Mucosa of stomach (tissue), 1 donor: Measurements from ENCODE around the gene KCNH5.

Experiments used
- H3K27me3 ChIP-seq: one replicate; pipeline ENCODE4 v1.7.0; 2013; ENCODE audit warnings: mild to moderate bottlenecking, low read length; ENCODE audit not compliant: control insufficient read depth, insufficient read depth
- H3K36me3 ChIP-seq: one replicate; pipeline ENCODE4 v1.7.0; 2013; ENCODE audit warnings: low read length; ENCODE audit not compliant: control insufficient read depth, insufficient read depth
- H3K4me1 ChIP-seq: one replicate; pipeline ENCODE4 v1.7.0; 2013; ENCODE audit warnings: mild to moderate bottlenecking, low read length; ENCODE audit not compliant: control insufficient read depth, insufficient read depth
- H3K4me3 ChIP-seq: one replicate; pipeline ENCODE4 v1.7.0; 2013; ENCODE audit warnings: low read length
- H3K9ac ChIP-seq: one replicate; pipeline ENCODE4 v1.7.0; 2013; ENCODE audit warnings: mild to moderate bottlenecking, low read length, moderate library complexity
- H3K9me3 ChIP-seq: one replicate; pipeline ENCODE4 v1.7.0; 2013; ENCODE audit warnings: mild to moderate bottlenecking, low read length, moderate library complexity; ENCODE audit not compliant: control insufficient read depth
- donor health status: Pancreatic carcinoma.

KCNH5 gene

GRCh38 chr14:62722406-62722805, 322.9 kb downstream of the KCNH5 start:
- no peaks in the 10 kb centered on the region for H3K27me3 ChIP-seq
- H3K36me3 ChIP-seq, result no peaks in the 10 kb centered on the region
- no peaks in the 10 kb centered on the region for H3K4me1 ChIP-seq
- H3K9me3 ChIP-seq, result no peaks in the 10 kb centered on the region
- H3K9ac ChIP-seq, result no peak overlapping the region
- H3K4me3 ChIP-seq, result no peak overlapping the region

DNA sequence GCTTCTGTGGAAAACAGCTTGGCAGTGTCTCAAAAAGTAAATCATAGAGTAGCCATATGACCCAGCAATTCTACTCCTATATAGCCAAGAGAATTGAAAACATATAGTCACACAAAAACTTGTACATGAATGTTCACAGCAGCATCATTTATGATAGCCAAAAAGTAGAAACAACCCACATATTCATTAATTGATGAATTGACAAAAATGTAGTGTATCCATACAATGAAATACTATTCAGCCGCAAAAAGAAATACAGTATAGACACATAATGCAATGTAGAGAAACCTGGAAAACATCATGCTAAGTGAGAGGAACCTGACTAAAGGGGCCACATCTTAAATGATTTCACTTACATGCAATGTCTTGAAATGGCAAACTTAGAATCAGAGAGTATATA, 326.6 kb downstream of the KCNH5 start:
- Histone ChIP-seq H3K36me3 (no peaks in the 10 kb centered on the region), H3K27me3 (no peaks in the 10 kb centered on the region), H3K9me3 (no peaks in the 10 kb centered on the region), H3K4me1 (no peaks in the 10 kb centered on the region), H3K9ac (no peak overlapping the region), H3K4me3 (no peak overlapping the region)

DNA sequence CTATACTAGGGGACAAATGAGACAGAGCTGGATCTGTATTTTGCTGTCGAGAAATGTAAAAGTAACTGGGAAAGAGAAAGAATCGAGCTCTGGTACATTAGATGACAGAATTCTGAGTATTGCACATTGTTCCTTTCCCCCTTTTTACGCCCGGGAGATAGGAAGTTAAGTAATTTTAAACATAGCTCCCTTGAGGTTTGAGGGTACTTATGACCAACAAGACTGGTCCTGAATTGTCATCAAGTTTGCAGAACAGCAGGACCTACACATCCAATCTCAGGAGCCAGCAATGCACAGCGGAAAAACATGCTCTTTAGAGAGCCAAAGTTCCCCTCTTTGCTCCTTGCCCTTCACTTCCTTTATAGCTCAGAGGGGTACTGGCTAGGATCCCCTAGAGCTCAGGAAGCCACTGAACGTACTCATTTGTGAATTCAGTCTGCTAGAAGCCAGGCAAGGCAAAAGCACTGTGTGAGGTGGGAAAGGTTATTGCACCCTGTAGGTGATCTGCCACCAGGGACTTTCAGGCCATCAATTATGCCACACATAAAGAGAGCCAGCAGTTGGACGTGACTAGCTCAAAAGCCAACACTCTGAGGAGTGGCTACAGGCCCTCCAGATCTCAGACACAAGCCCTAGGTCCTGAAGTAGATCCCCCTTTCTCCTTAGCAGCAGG, 333.8 kb downstream of the KCNH5 start:
- H3K27me3 ChIP-seq, result no peaks in the 10 kb centered on the region
- H3K36me3 ChIP-seq, result no peaks in the 10 kb centered on the region
- H3K4me3 ChIP-seq, result no peak overlapping the region
- H3K4me1 ChIP-seq, result no peaks in the 10 kb centered on the region
- H3K9me3 ChIP-seq, result no peaks in the 10 kb centered on the region
- H3K9ac ChIP-seq, result no peak overlapping the region

DNA sequence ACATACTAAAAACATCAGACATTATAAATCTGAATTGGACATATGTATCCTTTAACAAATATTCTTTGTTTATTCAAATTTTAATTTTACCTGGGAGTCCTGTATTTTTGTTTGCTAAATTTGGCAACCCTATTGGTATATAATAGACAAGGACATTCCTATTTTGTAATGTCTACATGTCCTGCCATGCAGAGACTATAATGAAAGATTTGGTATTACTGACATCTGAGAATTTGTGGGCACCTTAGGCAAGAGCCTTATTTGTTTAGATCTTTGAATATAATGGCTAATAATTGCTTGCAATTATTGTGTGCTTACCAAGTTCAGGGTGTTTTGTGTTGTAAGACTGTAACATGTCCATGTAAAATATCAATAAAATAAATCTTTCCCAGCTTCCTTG, 334.4 kb downstream of the KCNH5 start:
- H3K36me3 ChIP-seq, result no peaks in the 10 kb centered on the region
- no peaks in the 10 kb centered on the region for H3K4me1 ChIP-seq
- H3K4me3 ChIP-seq, result no peak overlapping the region
- H3K9ac ChIP-seq, result no peak overlapping the region
- no peaks in the 10 kb centered on the region for H3K27me3 ChIP-seq
- H3K9me3 ChIP-seq, result no peaks in the 10 kb centered on the region

DNA sequence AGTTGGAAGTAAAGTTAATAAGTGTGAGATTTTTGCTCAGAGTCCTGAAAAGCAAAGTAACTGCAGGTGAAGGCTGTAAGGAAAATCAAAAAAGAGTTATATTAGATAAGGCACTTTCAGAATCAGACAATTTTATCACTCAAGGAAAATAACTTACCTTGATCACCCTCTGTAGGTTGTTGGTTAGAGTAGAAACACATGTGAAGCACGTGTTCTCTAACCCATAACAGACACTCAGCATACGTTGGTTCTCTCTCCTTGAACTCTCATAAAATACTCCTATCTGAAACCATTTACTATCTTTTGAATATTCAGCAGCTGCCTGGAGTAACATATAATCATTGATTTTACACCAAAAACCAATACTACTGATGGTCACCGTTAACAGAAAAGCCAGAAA, 335.5 kb downstream of the KCNH5 start:
- H3K9ac ChIP-seq, result no peak overlapping the region
- no peak overlapping the region for H3K4me3 ChIP-seq
- H3K9me3 ChIP-seq, result no peaks in the 10 kb centered on the region
- no peaks in the 10 kb centered on the region for H3K36me3 ChIP-seq
- H3K4me1 ChIP-seq, result no peaks in the 10 kb centered on the region
- no peaks in the 10 kb centered on the region for H3K27me3 ChIP-seq

DNA sequence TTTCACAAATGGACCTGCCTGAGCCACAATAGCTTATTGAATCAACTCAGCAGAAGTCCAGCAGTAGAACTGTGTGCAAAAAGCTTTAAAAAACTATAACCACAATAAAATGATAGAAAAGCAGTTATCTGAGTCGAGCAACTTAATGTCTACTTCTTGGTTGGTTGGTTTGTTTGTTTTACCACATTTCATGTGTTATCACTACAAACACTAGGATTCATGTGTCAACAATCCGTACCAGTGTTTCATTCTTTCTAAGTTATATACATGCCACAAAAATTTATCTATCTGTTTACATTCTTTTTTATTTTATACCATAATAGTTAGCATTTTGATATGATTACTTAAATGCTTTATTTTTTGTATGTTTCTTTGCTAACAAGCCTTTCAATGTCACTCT, 339.0 kb downstream of the KCNH5 start:
- Histone ChIP-seq H3K27me3 (no peaks in the 10 kb centered on the region), H3K4me3 (no peak overlapping the region), H3K9me3 (no peaks in the 10 kb centered on the region), H3K36me3 (no peaks in the 10 kb centered on the region), H3K9ac (no peak overlapping the region), H3K4me1 (no peaks in the 10 kb centered on the region)

- H3K36me3 ChIP-seq, result no peaks in the 10 kb centered on the region
- peaks cover 10% of the 10 kb centered on the region for H3K4me1 ChIP-seq
- H3K9ac ChIP-seq, result no peak overlapping the region
- no peaks in the 10 kb centered on the region for H3K27me3 ChIP-seq
- no peaks in the 10 kb centered on the region for H3K9me3 ChIP-seq
- no peak overlapping the region for H3K4me3 ChIP-seq
Measured at GRCh38 chr14:62697461-62697860, 347.8 kb downstream of the KCNH5 start.

GRCh38 chr14:62696929-62697328, 348.3 kb downstream of the KCNH5 start:
- Histone ChIP-seq H3K4me1 (peaks cover 12% of the 10 kb centered on the region), H3K9me3 (no peaks in the 10 kb centered on the region), H3K27me3 (no peaks in the 10 kb centered on the region), H3K9ac (no peak overlapping the region), H3K4me3 (no peak overlapping the region), H3K36me3 (no peaks in the 10 kb centered on the region)

- Histone ChIP-seq H3K9ac (no peak overlapping the region), H3K9me3 (no peaks in the 10 kb centered on the region), H3K27me3 (no peaks in the 10 kb centered on the region), H3K4me3 (no peak overlapping the region), H3K36me3 (no peaks in the 10 kb centered on the region), H3K4me1 (peaks cover 17% of the 10 kb centered on the region)
Measured at GRCh38 chr14:62696331-62696924, 348.8 kb downstream of the KCNH5 start.

DNA sequence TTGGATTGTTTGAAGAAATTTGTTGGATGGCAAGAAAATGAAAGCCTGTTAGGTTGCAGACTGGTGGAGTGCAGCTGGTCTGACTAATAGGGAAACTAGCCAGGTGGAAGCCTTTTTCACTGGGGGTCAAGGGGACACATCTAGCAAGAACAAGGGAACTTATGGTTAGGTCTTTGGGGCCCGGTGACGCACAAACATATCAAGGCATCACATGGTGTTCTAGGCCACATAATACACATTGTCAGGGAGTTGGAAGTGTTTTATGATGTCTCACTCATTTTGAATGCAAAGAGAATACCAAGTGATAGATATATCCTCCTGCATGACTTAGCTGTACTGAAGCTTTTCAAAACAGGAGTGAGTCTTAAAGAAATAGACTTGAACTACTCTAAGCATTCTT, 351.2 kb downstream of the KCNH5 start:
- no peak overlapping the region for H3K9ac ChIP-seq

GRCh38 chr14:62692490-62693106, 352.7 kb downstream of the KCNH5 start:
- Histone ChIP-seq H3K4me3 (no peak overlapping the region), H3K9ac (no peak overlapping the region), H3K4me1 (peaks cover 25% of the 10 kb centered on the region), H3K36me3 (no peaks in the 10 kb centered on the region), H3K27me3 (no peaks in the 10 kb centered on the region), H3K9me3 (no peaks in the 10 kb centered on the region)

More for the DNA sequence above, 351.2 kb downstream of the KCNH5 start:
- Histone ChIP-seq H3K36me3 (no peaks in the 10 kb centered on the region), H3K9me3 (no peaks in the 10 kb centered on the region), H3K4me3 (no peak overlapping the region), H3K4me1 (peaks cover 25% of the 10 kb centered on the region), H3K27me3 (no peaks in the 10 kb centered on the region)

DNA sequence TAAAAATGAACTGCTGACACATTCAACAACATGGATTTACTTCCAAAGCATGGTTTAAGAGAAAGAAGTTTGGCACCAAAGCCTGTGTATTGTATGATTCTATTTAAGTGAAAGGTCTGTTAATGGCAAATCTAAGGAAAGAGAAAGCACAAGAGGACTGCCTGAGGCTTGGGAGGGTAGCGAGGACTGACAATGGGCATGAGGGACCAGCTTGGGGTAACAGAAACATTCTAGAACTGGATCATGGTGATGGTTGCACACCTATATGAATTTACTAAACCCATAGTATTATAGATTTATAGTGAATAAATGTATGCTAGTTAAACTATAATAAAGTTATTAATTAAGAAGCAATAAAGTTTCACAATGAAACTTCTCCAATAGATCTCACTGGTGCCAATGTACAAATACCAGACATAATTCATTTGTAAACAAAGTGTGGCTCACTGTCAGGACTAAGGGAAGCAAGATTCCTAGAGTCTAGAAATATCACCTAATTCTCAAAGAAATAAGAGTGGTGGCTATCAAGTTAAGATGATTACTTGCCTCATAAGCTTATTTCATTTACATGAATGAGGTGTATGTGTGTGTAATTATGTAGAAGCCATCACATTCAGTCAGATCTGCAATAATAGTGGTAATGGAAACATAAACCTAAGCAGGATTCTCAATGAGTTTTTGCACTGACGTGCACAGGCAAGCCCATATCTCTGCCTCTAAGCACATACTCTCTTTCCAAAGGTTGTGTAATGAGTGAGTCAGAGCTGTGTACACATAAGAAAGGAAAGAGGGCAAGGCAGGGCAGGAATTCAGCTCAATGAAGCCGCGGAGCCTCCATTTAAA, 353.4 kb downstream of the KCNH5 start:
- Histone ChIP-seq H3K9ac (no peak overlapping the region), H3K4me3 (no peak overlapping the region), H3K36me3 (no peaks in the 10 kb centered on the region), H3K27me3 (no peaks in the 10 kb centered on the region), H3K9me3 (no peaks in the 10 kb centered on the region), H3K4me1 (peaks cover 25% of the 10 kb centered on the region)
